ENCODE data around the gene SCPEP1.

GRCh38 chr17:56997313-56997712 lies 19.4 kb downstream of the SCPEP1 start:
- TF ChIP-seq, protein P1, sequence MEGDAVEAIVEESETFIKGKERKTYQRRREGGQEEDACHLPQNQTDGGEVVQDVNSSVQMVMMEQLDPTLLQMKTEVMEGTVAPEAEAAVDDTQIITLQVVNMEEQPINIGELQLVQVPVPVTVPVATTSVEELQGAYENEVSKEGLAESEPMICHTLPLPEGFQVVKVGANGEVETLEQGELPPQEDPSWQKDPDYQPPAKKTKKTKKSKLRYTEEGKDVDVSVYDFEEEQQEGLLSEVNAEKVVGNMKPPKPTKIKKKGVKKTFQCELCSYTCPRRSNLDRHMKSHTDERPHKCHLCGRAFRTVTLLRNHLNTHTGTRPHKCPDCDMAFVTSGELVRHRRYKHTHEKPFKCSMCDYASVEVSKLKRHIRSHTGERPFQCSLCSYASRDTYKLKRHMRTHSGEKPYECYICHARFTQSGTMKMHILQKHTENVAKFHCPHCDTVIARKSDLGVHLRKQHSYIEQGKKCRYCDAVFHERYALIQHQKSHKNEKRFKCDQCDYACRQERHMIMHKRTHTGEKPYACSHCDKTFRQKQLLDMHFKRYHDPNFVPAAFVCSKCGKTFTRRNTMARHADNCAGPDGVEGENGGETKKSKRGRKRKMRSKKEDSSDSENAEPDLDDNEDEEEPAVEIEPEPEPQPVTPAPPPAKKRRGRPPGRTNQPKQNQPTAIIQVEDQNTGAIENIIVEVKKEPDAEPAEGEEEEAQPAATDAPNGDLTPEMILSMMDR (conservative IDR thresholded peaks at IDR 0.05 in 1 of 2, IDR thresholded peaks at IDR 0.05 in 1 of 2; ENCODE audit: extremely low read depth in 1 of 2, insufficient read depth in 1 of 2, low read depth in 1 of 2, low read length in 2 of 2): no peak
- TF ChIP-seq EZH2 (IDR thresholded peaks at IDR 0.05; ENCODE audit: borderline replicate concordance, low read length): no peak
